ENCODE measurements around the gene RBM14.

GRCh38 chr11:66567787-66568123 lies 48.7 kb upstream of the RBM14 start:
- TF ChIP-seq CTCF (IDR thresholded peaks at IDR 0.05) (no peak), POLR2A (IDR thresholded peaks at IDR 0.05) (no peak), POLR2AphosphoS5 (IDR thresholded peaks at IDR 0.05; ENCODE audit: insufficient read depth in 1 of 2, low read depth in 1 of 2) (no peak)
